Measurements from ENCODE around the gene OR11A1. TPM values are rescaled to one million over a fixed set of nuclear protein-coding genes. Genes with fewer than 3 reads are reported as not detected.
"Not testable (repeated sequence)": the region's sequence is repeated elsewhere in the genome, so short reads cannot be mapped to it uniquely, and the experiment has no call there.

The OR11A1 gene
- polyA plus RNA-seq, 1 experiment: not detected

DNA sequence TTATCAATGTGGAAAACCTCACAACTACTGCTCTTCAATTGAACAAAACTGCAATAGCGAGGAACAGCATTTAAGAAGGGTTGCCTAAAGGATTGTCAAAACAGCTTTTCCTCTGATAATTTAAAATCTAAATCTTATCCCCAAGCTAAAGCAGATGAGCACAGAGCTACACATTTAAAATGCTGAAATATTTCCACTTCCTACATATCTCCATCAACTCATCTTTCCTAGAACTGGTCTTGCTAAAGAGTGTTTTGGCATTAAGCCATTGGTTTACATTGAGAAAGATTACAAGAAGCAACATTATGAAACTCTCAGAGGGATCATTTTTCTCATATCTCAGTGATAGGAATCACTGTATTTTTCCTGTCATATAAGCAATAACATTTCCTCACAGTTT, 14.2 kb downstream of the OR11A1 start:
- DNase-seq (ENCODE audit: low read depth): no peak
- no peak overlapping the region for H3K4me3 ChIP-seq (ENCODE audit: low read depth, low read length)
- ChIA-PET CTCF (no interaction called here), POLR2A (no interaction called here)
- H3K27me3 ChIP-seq (ENCODE audit: control insufficient read depth, insufficient read depth, low read length): no peaks in the 10 kb centered on the region
- TF ChIP-seq, protein P1, sequence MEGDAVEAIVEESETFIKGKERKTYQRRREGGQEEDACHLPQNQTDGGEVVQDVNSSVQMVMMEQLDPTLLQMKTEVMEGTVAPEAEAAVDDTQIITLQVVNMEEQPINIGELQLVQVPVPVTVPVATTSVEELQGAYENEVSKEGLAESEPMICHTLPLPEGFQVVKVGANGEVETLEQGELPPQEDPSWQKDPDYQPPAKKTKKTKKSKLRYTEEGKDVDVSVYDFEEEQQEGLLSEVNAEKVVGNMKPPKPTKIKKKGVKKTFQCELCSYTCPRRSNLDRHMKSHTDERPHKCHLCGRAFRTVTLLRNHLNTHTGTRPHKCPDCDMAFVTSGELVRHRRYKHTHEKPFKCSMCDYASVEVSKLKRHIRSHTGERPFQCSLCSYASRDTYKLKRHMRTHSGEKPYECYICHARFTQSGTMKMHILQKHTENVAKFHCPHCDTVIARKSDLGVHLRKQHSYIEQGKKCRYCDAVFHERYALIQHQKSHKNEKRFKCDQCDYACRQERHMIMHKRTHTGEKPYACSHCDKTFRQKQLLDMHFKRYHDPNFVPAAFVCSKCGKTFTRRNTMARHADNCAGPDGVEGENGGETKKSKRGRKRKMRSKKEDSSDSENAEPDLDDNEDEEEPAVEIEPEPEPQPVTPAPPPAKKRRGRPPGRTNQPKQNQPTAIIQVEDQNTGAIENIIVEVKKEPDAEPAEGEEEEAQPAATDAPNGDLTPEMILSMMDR (IDR thresholded peaks at IDR 0.05; ENCODE audit: insufficient read depth, low read depth, low read length): no peak
- no peaks in the 10 kb centered on the region for H3K36me3 ChIP-seq (ENCODE audit: control insufficient read depth, insufficient read depth, low read length)

DNA sequence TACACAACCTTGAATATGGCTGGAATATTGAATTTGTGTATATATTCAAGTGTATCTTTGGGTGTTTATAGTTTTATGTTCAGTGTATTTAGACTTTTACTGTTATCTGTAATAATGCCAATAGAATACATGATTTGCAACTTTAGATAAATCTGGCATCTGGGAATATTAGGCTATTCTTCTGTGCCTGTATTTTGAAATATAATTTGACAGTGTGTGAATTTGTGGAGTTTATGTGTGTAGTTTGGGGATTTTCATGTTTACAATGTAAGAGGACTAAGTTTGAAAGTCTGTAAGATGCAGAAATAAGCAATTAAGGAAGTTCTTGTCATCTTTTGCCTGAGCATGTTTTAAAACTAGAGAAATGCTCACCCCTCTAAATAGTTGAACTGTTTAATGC, 17.9 kb downstream of the OR11A1 start, which contains the start of gene OR10C1:
Gene OR10C1, plus strand, starts transcription at position 301 of the 400 bp plus-strand sequence. CDS start 710 bp downstream, outside the sequence.
- H3K27me3 ChIP-seq (ENCODE audit: control insufficient read depth, insufficient read depth, low read length): no peaks in the 10 kb centered on the region
- no peak within 1 kb of the TSS for H3K4me3 ChIP-seq (ENCODE audit: low read depth, low read length)
- no peaks in the 10 kb centered on the region for H3K36me3 ChIP-seq (ENCODE audit: control insufficient read depth, insufficient read depth, low read length)
- ChIA-PET POLR2A (no interaction called here), CTCF (no interaction called here)
- TF ChIP-seq, protein P1 (IDR thresholded peaks at IDR 0.05; ENCODE audit: insufficient read depth, low read depth, low read length): no peak
- no peak for DNase-seq (ENCODE audit: low read depth)

GRCh38 chr6:29436730-29437129, 20.1 kb downstream of the OR11A1 start:
- H3K27me3 ChIP-seq (ENCODE audit: control insufficient read depth, insufficient read depth, low read length); POLR2A ChIA-PET; CTCF ChIA-PET; DNase-seq (ENCODE audit: low read depth); H3K36me3 ChIP-seq (ENCODE audit: control insufficient read depth, insufficient read depth, low read length); H3K4me3 ChIP-seq (ENCODE audit: low read depth, low read length): not testable (repeated sequence)

- ChIA-PET CTCF (interaction anchor here (0.5 kb wide), 1 partner anchor 75 kb away, joined by 3 read pairs; no protein-coding TSS in a partner anchor), POLR2A (no interaction called here)
- Histone ChIP-seq H3K27me3 (ENCODE audit: control insufficient read depth, insufficient read depth, low read length) (no peaks in the 10 kb centered on the region), H3K36me3 (ENCODE audit: control insufficient read depth, insufficient read depth, low read length) (no peaks in the 10 kb centered on the region), H3K4me3 (ENCODE audit: low read depth, low read length) (no peak overlapping the region)
- DNase-seq (ENCODE audit: low read depth): no peak
- TF ChIP-seq, protein P1 (IDR thresholded peaks at IDR 0.05; ENCODE audit: insufficient read depth, low read depth, low read length): no peak
Observed at GRCh38 chr6:29426654-29427053, 30.2 kb downstream of the OR11A1 start.

GRCh38 chr6:29425075-29425474, 31.8 kb downstream of the OR11A1 start:
- Histone ChIP-seq H3K27me3 (ENCODE audit: control insufficient read depth, insufficient read depth, low read length) (no peaks in the 10 kb centered on the region), H3K4me3 (ENCODE audit: low read depth, low read length) (no peak overlapping the region), H3K36me3 (ENCODE audit: control insufficient read depth, insufficient read depth, low read length) (no peaks in the 10 kb centered on the region)
- TF ChIP-seq, protein P1 (IDR thresholded peaks at IDR 0.05; ENCODE audit: insufficient read depth, low read depth, low read length): no peak
- ChIA-PET CTCF (no interaction called here), POLR2A (no interaction called here)
- DNase-seq (ENCODE audit: low read depth): no peak

DNA sequence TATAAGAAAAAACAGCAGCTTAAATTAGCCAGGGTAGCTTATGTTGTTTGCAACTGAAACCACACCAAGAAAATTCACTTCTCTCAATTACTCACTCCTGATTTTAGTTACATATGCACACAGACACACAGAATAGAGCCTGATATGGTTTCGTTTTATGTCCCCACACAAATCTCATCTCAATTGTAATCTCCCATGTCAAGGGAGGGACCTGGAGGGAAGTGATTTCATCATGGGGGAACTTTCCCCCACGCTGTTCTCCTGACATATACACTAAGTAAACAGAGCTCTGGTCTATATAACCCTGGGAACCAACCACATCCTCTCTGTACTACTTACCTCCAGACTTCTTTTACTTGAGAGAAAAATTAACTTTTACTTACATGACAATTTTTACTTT, 32.3 kb downstream of the OR11A1 start:
- ChIA-PET POLR2A (no interaction called here), CTCF (no interaction called here)
- DNase-seq (ENCODE audit: low read depth): no peak
- Histone ChIP-seq H3K36me3 (ENCODE audit: control insufficient read depth, insufficient read depth, low read length) (no peaks in the 10 kb centered on the region), H3K27me3 (ENCODE audit: control insufficient read depth, insufficient read depth, low read length) (no peaks in the 10 kb centered on the region), H3K4me3 (ENCODE audit: low read depth, low read length) (no peak overlapping the region)
- TF ChIP-seq, protein P1 (IDR thresholded peaks at IDR 0.05; ENCODE audit: insufficient read depth, low read depth, low read length): no peak

Measured in BJ (cell line).